ENCODE results near the gene TXNDC17. TPM values are rescaled to one million over a fixed set of nuclear protein-coding genes. Genes with fewer than 3 reads are reported as not detected.

TXNDC17 gene
- 216 and 295 TPM in 2 replicates for total RNA-seq

DNA sequence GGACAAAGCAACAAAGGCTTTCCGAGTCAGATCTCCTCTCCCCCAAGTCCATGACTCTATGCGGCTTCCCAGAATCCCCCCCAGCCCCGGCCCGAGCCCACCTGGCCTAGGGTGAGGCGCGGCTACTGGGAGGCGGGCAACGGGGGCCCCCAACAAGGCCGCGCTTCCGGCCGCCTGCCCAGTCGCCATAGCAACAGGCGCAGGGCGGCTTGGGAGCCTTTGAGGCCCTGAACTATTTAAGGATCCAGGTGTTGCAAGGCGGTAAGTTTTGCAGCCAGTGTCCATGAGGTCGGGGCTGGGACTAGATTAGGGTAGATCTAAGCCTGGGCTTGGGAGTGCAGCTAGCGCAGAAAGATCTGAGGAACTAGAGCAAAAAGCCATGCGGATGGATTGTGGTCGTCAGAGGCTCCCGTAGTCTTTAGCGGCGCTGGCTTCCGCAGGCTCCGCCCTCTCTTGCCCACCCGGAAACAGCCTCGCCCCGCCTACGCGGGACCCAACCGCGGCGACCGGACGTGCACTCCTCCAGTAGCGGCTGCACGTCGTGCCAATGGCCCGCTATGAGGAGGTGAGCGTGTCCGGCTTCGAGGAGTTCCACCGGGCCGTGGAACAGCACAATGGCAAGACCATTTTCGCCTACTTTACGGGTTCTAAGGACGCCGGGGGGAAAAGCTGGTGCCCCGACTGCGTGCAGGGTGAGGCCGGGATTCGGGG, at the start of gene TXNDC17, which contains the start of gene KIAA0753:
TXNDC17 (plus strand) TSS at position 525 of the 711 bp plus-strand sequence; CDS start at position 548, 23 bp downstream.
KIAA0753 (minus strand) TSS at position 176 of the 711 bp plus-strand sequence. CDS start 5,608 bp downstream, outside the sequence.

DNA sequence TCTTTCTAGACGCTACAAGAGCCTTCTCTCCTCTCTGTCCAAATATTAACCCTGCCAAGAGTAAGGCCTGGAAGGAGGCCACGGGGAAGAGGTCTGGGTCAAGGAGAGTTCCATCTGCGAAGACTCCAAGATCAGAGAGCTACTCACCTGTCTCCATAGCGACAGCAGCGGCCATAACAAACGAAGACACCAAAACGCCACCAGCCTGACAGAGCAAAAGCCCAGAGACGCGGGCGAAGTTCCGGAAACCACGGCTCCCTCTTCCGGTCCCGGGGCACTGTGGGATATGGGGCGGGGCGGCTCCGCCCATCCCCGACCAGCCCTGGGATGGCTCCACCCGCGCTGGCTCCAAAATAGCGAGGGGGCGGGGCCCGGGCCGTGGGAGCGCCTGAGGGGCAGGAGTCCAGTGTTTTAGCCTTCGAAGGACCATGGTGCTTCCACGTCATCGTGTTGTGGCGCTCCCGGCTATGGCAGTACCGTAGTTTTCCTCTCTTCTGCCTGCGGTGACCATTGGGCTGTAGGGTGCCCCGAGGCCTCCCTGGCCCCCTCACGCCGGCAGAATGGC, 10.6 kb downstream of the TXNDC17 start, which contains the start of the genes C17orf100 and MED31:
C17orf100 (plus strand) TSS at position 409 of the 565 bp plus-strand sequence; CDS start at position 561, 152 bp downstream.
MED31 (minus strand) TSS at position 252 of the 565 bp plus-strand sequence; CDS start at position 175, 77 bp downstream.

Other genes starting within 250 kb of the TXNDC17 start
- not detected in 2 replicates for gene AIPL1, start 205.9 kb upstream of the TXNDC17 start, total RNA-seq
- 4.1 TPM in 1 of 2 replicates, not detected in the other for gene PIMREG, start 196.6 kb upstream of the TXNDC17 start, total RNA-seq
- 15.4 and 47.5 TPM in 2 replicates for gene PITPNM3, start 84.5 kb upstream of the TXNDC17 start, total RNA-seq
- 7.0 and 8.5 TPM in 2 replicates for gene KIAA0753, start 349 bp upstream of the TXNDC17 start, total RNA-seq
- gene MED31, start 10.5 kb downstream of the TXNDC17 start, total RNA-seq: 8.4 and 10.7 TPM in 2 replicates
- 0.24 and 1.3 TPM in 2 replicates for gene C17orf100, start 10.7 kb downstream of the TXNDC17 start, total RNA-seq
- gene SLC13A5, start 72.3 kb downstream of the TXNDC17 start, total RNA-seq: 0.21 and 0.96 TPM in 2 replicates
- gene XAF1, start 115.0 kb downstream of the TXNDC17 start, total RNA-seq: 0.43 and 2.2 TPM in 2 replicates
- not detected in 2 replicates for gene FBXO39, start 135.2 kb downstream of the TXNDC17 start, total RNA-seq
- gene TEKT1, start 190.7 kb downstream of the TXNDC17 start, total RNA-seq: not detected in 2 replicates